HepG2 (cell line): ENCODE data around the gene DKKL1. TPM values are rescaled to one million over a fixed set of nuclear protein-coding genes. Genes with fewer than 3 reads are reported as not detected.

Experiments used
- ATAC-seq: fragments of 200-7000 bp; cut with Tn5 transposase; 3 replicates; pipeline ENCODE4 v1.9.1; 2020; ENCODE audit warnings: mild to moderate bottlenecking, moderate library complexity
- BruUV-seq: library from RNA; stranded (reverse); fragments of 400-500 nt; replicated peaks from 2 replicates; lab custom pipeline; 2021; lab: Mats Ljungman, UMichigan
- CTCF ChIA-PET: fragments of 300-600 bp; formaldehyde crosslinking; extraction: SDS; loops from one replicate; lab custom pipeline; 2021; ENCODE audit warnings: low total read pairs, inconsistent platforms, low intra/inter-chr PET ratio; lab: Yijun Ruan, JAX
- POLR2A ChIA-PET: fragments of 350-600 bp; sonication (Branson Sonifier 250); formaldehyde crosslinking; loops from one replicate; lab custom pipeline; 2020; ENCODE audit warnings: antibody characterized with exemption, inconsistent platforms; lab: Yijun Ruan, JAX
- DNase-seq: peaks from one replicate; pipeline ENCODE4 v3.0.0-alpha.2; 2015; ENCODE audit warnings: low spot score
- FAIRE-seq: peaks from 3 replicates; lab custom pipeline; 2011; peaks lifted over from hg19 to GRCh38; lab: Jason Lieb, UNC
- H2AFZ ChIP-seq: one replicate; pipeline ENCODE4 v1.6.1; 2011; ENCODE audit warnings: low read length, inconsistent platforms
- H3K27ac ChIP-seq: fragments of 300-600 bp; 3 replicates; pipeline ENCODE4 v1.8.0; 2011; ENCODE audit warnings: mixed run types, mild to moderate bottlenecking, mixed read lengths, low read length, inconsistent platforms; ENCODE audit not compliant: insufficient read depth; ENCODE audit errors: extremely low read length
- H3K27me3 ChIP-seq, 2 experiments: fragments of 200-600 bp in 1 of 2; 2 replicates in 1 of 2; 3 replicates in 1 of 2; pipeline versions ENCODE4 v1.6.0 to v1.8.0; 2011; ENCODE audit warnings: low read length in 2 of 2, mild to moderate bottlenecking in 2 of 2, moderate library complexity in 2 of 2, inconsistent platforms in 1 of 2; ENCODE audit not compliant: insufficient read depth in 2 of 2, control insufficient read depth in 1 of 2
- H3K36me3 ChIP-seq, 2 experiments: fragments of 200-600 bp in 1 of 2; replicated peaks in 1 of 2; 2 replicates in 1 of 2; 3 replicates in 1 of 2; pipeline versions ENCODE4 v1.5.1 to v1.8.0; 2011; ENCODE audit warnings: low read length in 2 of 2, inconsistent platforms in 1 of 2; ENCODE audit not compliant: insufficient read depth in 2 of 2, control insufficient read depth in 1 of 2
- H3K4me1 ChIP-seq: 2 replicates; pipeline ENCODE4 v1.5.1; 2012; ENCODE audit warnings: low read length, inconsistent platforms; ENCODE audit not compliant: insufficient read depth
- H3K4me2 ChIP-seq: 2 replicates; pipeline ENCODE4 v1.6.0; 2011; ENCODE audit warnings: low read depth, low read length, inconsistent platforms
- H3K4me3 ChIP-seq, 3 experiments: fragments of 200-600 bp in 1 of 3; sonication (generic), shearing (Covaris generic) in 1 of 3; replicated peaks in 1 of 3; 2 replicates each; pipeline ENCODE4 v1.5.1; 2011 to 2016; ENCODE audit warnings: low read length in 3 of 3, inconsistent platforms in 2 of 3, low read depth in 2 of 3, mild to moderate bottlenecking in 2 of 3, control low read depth in 1 of 3, mixed read lengths in 1 of 3; ENCODE audit not compliant: insufficient read depth in 1 of 3
- H3K79me2 ChIP-seq: one replicate; pipeline ENCODE4 v1.6.1; 2011; ENCODE audit warnings: low read length, inconsistent platforms; ENCODE audit not compliant: insufficient read depth
- H3K9ac ChIP-seq: 2 replicates; pipeline ENCODE4 v1.6.0; 2011; ENCODE audit warnings: mild to moderate bottlenecking, low read depth, low read length, inconsistent platforms; ENCODE audit not compliant: insufficient read depth
- H3K9me3 ChIP-seq: 2 replicates; pipeline ENCODE4 v1.5.1; 2012; ENCODE audit warnings: mild to moderate bottlenecking, low read length
- H4K20me1 ChIP-seq: 2 replicates; pipeline ENCODE4 v1.6.0; 2011; ENCODE audit warnings: inconsistent platforms, mild to moderate bottlenecking, low read length, moderate library complexity; ENCODE audit not compliant: insufficient read depth
- ATF4 ChIP-seq, 2 experiments: fragments of 450-650 bp in 1 of 2; sonication (generic) in 1 of 2; formaldehyde crosslinking; IDR thresholded peaks; 2 replicates each; pipeline versions ENCODE4 v1.5.0 to v1.8.0; 2020 to 2022; ENCODE audit warnings: mild to moderate bottlenecking in 1 of 2, missing genetic modification reagents in 1 of 2
- EED ChIP-seq: sonication (generic); formaldehyde crosslinking; IDR thresholded peaks from 2 replicates; pipeline ENCODE4 v1.5.0; 2020; ENCODE audit warnings: mild to moderate bottlenecking, missing genetic modification reagents
- NR2F1 ChIP-seq, 2 experiments: fragments of 450-650 bp in 1 of 2; formaldehyde crosslinking in 1 of 2; IDR thresholded peaks; 2 replicates each; pipeline versions ENCODE4 v1.5.0 to v1.6.1; 2016 to 2020; ENCODE audit warnings: mild to moderate bottlenecking in 1 of 2, missing compliant biosample characterization in 1 of 2, missing genetic modification reagents in 1 of 2, moderate library complexity in 1 of 2
- PAX8 ChIP-seq: sonication (generic); formaldehyde crosslinking; IDR thresholded peaks from 2 replicates; pipeline ENCODE4 v1.8.0; 2022; ENCODE audit warnings: mild to moderate bottlenecking, missing genetic modification reagents, borderline replicate concordance
- PRDM10 ChIP-seq: sonication (generic); formaldehyde crosslinking; IDR thresholded peaks from 2 replicates; pipeline ENCODE4 v1.4.0; 2020; ENCODE audit warnings: low read depth, missing genetic modification reagents
- SSRP1 ChIP-seq: IDR thresholded peaks from 2 replicates; pipeline ENCODE4 v1.6.1; 2016; ENCODE audit warnings: control low read depth
- STAT6 ChIP-seq: sonication (generic); formaldehyde crosslinking; IDR thresholded peaks from 2 replicates; pipeline ENCODE4 v1.4.0; 2020; ENCODE audit warnings: missing genetic modification reagents, mild to moderate bottlenecking, borderline replicate concordance
- ZBTB1 ChIP-seq: sonication (generic); formaldehyde crosslinking; IDR thresholded peaks from 2 replicates; pipeline ENCODE4 v1.4.0; 2020; ENCODE audit warnings: missing genetic modification reagents, borderline replicate concordance
- ZNF143 ChIP-seq: sonication (generic); formaldehyde crosslinking; IDR thresholded peaks from 2 replicates; pipeline ENCODE4 v1.4.0; 2020; ENCODE audit warnings: missing genetic modification reagents
- ZNF382 ChIP-seq: sonication (generic); formaldehyde crosslinking; IDR thresholded peaks from 2 replicates; pipeline ENCODE4 v1.5.0; 2020; ENCODE audit warnings: missing genetic modification reagents, mild to moderate bottlenecking, borderline replicate concordance
- ZNF687 ChIP-seq: sonication (generic); formaldehyde crosslinking; IDR thresholded peaks from 2 replicates; pipeline ENCODE4 v1.5.1; 2020; ENCODE audit warnings: mild to moderate bottlenecking, missing genetic modification reagents, moderate library complexity
- WGBS: methylation state at CpG from one replicate; pipeline ENCODE4 v1.1.6; 2017; ENCODE audit warnings: low lambda C conversion rate; 5-methylcytosine and 5-hydroxymethylcytosine counted together
- in situ Hi-C: cut with HindIII; loops from 2 replicates; pipeline ENCODE4 v1.10.0; 2017; ENCODE audit warnings: low pct_unique_long_range_greater_than_20kb; ENCODE audit not compliant: extremely low pct_ligation_motif_present
- intact Hi-C: fragments of 100-400 bp; cut with micrococcal nuclease; formaldehyde crosslinking; loops from one replicate; pipeline ENCODE4 v1.10.0; 2022; ENCODE audit not compliant: unreplicated experiment
- polyA plus RNA-seq, 8 experiments: library from polyadenylated mRNA; depleted of rRNA in 3 of 8; stranded (reverse) in 7 of 8; unstranded in 1 of 8; fragments of >200 nt; fragmentation: Illumina TruSeq in 4 of 8; extraction: Trizol in 4 of 8; gene quantifications; 2 replicates each; pipeline versions ENCODE4 v1.2.1 to v1.2.3, GENCODE V29; 2011 to 2016; ENCODE audit warnings: low read depth in 4 of 8, missing spikeins in 1 of 8, mixed read lengths in 1 of 8; ENCODE audit not compliant: insufficient read depth in 1 of 8
- total RNA-seq, 5 experiments: library from RNA; depleted of rRNA; stranded (reverse); fragments of >200 nt; fragmentation: Illumina TruSeq; extraction: Trizol; gene quantifications; 2 replicates each; pipeline ENCODE4 v1.2.3, GENCODE V29; 2016; ENCODE audit warnings: low read depth in 1 of 5

DKKL1 gene
- total and polyA plus RNA-seq, 2 of the 13 experiments (the other 11 are each of a cell fraction or from before 2014, with no cell fraction given) = 0.30 to 0.31 TPM

GRCh38 chr19:49398931-49399330 is 35.3 kb downstream of the DKKL1 start (continued):
- no peak for TF ChIP-seq PAX8 (CRISPR knock-in tag)

- intact Hi-C loops = no loop called here
- no peak overlapping the region for H3K4me2 ChIP-seq
- H4K20me1 ChIP-seq = no peaks in the 10 kb centered on the region
- FAIRE-seq (no peak), DNase-seq (peak; percentile 15), ATAC-seq (no peak)
- peaks cover 9 to 35% of the 10 kb centered on the region in 2 experiments; a peak in 4 of 5 replicates for H3K27me3 ChIP-seq
- no TSS peak for BruUV-seq
- H3K79me2 ChIP-seq = no peaks in the 10 kb centered on the region
- no peak overlapping the region for H3K4me3 ChIP-seq
- 0 out of 2 replicates have a peak, but pooled peaks cover 13% of the 10 kb centered on the region for H3K4me1 ChIP-seq
- H2AFZ ChIP-seq = no peak overlapping the region
- in situ Hi-C loops = no loop called here
- no peak overlapping the region for H3K9ac ChIP-seq
- POLR2A ChIA-PET = no interaction called here
- WGBS = 23% methylated on average over 6 of the region's 6 CpGs
- no peak overlapping the region for H3K27ac ChIP-seq
- no peaks in the 10 kb centered on the region for H3K36me3 ChIP-seq
- CTCF ChIA-PET = no interaction called here
- no peaks in the 10 kb centered on the region for H3K9me3 ChIP-seq
- TF ChIP-seq ZNF143 (CRISPR knock-in tag) (no peak), ZBTB1 (CRISPR knock-in tag) (no peak), EED (CRISPR knock-in tag) (no peak), STAT6 (CRISPR knock-in tag) (no peak), ZNF687 (CRISPR knock-in tag) (no peak), PRDM10 (no peak), ATF4 (CRISPR knock-in tag; IDR thresholded peaks at IDR 0.05) (peak in 1 of 2 experiments; percentile 85; a peak in 2 of 4 replicates), ZNF382 (no peak), NR2F1 (CRISPR knock-in tag; IDR thresholded peaks at IDR 0.05) (no peak), SSRP1 (CRISPR knock-in tag) (no peak)
Measured at GRCh38 chr19:49400029-49400428, 36.4 kb downstream of the DKKL1 start.
